Measurements from ENCODE around the gene CYFIP1. TPM values are rescaled to one million over a fixed set of nuclear protein-coding genes. Genes with fewer than 3 reads are reported as not detected.

CYFIP1 gene
- total and polyA plus RNA-seq, 9 of the 15 experiments (the other 6 are each of a cell fraction or from before 2014, with no cell fraction given) = 3.8 to 59.8 (median 28.3) TPM

DNA sequence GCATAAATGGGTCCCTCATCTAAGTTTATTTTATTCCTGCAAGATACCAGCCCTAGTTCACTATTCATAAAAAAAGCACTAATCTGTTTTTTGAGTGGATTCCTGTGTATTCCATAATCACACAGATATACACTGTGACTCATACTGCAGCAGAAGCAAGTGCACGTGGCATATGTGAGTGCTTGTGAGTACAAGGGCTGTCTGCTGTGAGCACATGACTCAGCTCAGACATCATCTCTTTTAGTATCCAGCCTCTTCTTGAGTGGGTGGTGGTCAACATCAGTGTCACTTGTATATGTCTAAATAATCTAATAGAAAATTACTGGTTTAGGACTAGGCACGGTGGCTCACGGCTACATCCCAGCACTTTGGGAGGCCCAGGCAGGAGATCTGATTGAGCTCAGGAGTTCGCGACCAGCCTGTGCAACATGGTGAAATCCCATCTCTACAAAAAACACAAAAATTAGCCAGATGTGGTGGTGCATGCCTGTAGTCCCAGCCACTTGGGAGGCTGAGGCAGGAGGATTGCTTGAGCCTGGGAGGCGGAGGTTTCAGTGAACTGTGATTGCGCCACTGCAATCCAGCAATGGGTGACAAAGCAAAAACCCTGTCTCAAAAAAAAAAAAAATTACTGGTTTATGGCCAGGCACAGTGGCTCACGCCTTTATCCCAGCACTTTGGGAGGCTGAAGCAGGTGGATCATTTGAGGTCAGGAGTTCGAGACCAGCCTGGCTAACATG lies 91.9 kb downstream of the CYFIP1 start (continued):
- no peak for TF ChIP-seq REST (IDR thresholded peaks at IDR 0.05; ENCODE audit: borderline replicate concordance)
- TF ChIP-seq REST (CRISPR knock-in tag; IDR thresholded peaks at IDR 0.05; ENCODE audit: low read depth) = no peak
- TF ChIP-seq, protein P1, sequence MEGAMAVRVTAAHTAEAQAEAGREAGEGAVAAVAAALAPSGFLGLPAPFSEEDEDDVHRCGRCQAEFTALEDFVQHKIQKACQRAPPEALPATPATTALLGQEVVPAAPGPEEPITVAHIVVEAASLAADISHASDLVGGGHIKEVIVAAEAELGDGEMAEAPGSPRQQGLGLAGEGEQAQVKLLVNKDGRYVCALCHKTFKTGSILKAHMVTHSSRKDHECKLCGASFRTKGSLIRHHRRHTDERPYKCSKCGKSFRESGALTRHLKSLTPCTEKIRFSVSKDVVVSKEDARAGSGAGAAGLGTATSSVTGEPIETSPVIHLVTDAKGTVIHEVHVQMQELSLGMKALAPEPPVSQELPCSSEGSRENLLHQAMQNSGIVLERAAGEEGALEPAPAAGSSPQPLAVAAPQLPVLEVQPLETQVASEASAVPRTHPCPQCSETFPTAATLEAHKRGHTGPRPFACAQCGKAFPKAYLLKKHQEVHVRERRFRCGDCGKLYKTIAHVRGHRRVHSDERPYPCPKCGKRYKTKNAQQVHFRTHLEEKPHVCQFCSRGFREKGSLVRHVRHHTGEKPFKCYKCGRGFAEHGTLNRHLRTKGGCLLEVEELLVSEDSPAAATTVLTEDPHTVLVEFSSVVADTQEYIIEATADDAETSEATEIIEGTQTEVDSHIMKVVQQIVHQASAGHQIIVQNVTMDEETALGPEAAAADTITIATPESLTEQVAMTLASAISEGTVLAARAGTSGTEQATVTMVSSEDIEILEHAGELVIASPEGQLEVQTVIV (CRISPR knock-in tag; IDR thresholded peaks at IDR 0.05; ENCODE audit: borderline replicate concordance) = no peak
- TF ChIP-seq FOXJ3 (CRISPR knock-in tag; IDR thresholded peaks at IDR 0.05) = no peak
- TF ChIP-seq ZNF511 (CRISPR knock-in tag; IDR thresholded peaks at IDR 0.05) = no peak
- TF ChIP-seq HDAC2 (IDR thresholded peaks at IDR 0.05) = no peak
- no peak for TF ChIP-seq RAD51 (IDR thresholded peaks at IDR 0.05; ENCODE audit: borderline replicate concordance, low read depth)
- no peak for TF ChIP-seq CAMTA2 (CRISPR knock-in tag; conservative IDR thresholded peaks at IDR 0.05)
- no peak for TF ChIP-seq SREBF2 (CRISPR knock-in tag; IDR thresholded peaks at IDR 0.05)
- TF ChIP-seq DACH1 (IDR thresholded peaks at IDR 0.05; ENCODE audit: partially characterized antibody) = no peak
- TF ChIP-seq ZKSCAN3 (CRISPR knock-in tag; IDR thresholded peaks at IDR 0.05) = no peak
- no peak for TF ChIP-seq TGIF2 (CRISPR knock-in tag; IDR thresholded peaks at IDR 0.05)

Data from K562 (cell line).